DMS 273 treated with DMSO at 0.1 percent for 48 hours (cell line): ENCODE results near the gene RHEBL1.

Experiments
- DNase-seq: peaks from one replicate; lab custom pipeline; 2025; lab: John Stamatoyannopoulos, UW

RHEBL1 gene

DNA sequence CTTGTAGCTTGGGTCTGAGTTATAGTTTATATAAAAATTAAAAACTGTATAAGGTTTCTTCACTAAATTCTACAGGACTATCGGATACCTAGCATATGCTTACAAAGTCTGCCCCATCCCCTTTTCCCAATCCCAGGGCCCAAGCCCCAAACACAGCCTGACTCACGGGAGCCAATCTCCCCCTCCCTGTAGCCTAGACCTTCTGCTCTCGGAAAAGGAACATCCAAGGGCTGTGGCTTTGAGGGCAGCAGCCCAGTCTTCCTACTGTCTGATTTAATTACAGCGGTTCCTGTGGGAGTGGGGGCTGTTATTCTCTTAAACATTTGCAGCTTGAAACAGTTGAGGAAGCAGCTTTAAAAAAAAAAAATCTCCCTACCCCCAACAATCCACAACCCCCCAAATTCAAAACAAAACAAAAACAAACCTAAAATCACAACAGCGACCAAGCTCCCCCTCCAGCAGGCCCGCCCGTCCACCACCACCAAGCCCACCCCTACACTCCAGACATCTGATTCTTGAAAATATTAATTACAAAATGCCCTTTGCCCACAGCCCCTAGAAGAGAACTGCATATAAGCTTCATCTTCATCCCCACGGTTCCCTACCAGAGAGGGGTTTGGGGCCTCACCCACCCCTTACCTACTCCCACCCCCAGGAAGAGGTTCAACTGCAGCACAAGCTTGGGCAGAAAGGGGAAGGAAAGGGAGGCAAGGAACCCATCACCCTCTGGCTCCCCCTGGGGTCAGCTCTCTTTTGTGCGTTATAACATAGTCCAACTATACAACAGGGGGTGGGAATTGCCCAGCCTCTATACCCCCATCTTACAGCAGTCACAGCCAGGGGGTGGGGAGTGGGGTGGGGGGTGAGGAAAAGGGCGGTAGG is 50.1 kb downstream of the RHEBL1 start:
- no peak for DNase-seq

DNA sequence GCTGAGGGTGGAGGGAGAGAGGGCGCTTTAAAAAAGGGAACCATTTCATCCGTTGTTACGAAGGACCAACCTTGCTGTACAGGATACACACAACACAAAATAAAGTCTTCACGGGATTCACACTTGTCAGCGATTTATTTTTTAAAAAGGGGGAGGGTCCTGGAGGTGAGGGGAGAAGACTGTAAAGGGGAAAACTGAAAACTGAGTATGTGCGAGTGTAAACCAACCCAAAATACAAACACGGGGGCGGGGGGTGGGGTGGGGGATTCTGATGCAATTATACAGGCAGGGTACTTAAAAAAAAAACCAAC is 50.7 kb downstream of the RHEBL1 start:
- DNase-seq, result no peak

- DNase-seq, result peak; percentile 78
Observed at GRCh38 chr12:49018261-49019119, 51.3 kb downstream of the RHEBL1 start, which contains the start of gene PRKAG1. Gene PRKAG1 (minus strand): TSS chr12:49018776. CDS start chr12:49018740, 36 bp downstream.

DNA sequence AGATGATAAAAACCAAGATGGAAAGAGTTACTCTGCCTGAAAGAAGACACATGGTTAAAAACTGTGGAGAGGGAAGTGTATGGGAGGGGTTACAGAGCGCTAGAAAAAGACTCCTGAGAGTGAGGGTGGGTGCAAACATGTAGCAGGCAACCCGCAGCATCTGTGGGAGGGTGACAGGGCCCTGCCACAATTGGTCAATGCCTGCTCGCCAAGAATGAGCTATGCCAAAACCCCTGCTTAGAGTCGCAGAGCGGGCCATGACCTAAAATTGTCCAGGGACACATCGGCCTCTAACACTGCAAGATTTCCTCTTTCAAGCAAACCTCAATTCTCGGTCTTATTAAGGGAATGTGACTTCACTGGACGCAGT is 51.9 kb downstream of the RHEBL1 start:
- no peak for DNase-seq

- no peak for DNase-seq
Observed at GRCh38 chr12:49015196-49015595, 54.6 kb downstream of the RHEBL1 start.
